NOMO-1 (cell line): ENCODE measurements around the gene NTF3.

Experiments used
- DNase-seq, 2 experiments: peaks; one replicate each; lab custom pipeline; 2025; ENCODE audit not compliant: unreplicated experiment in 2 of 2; lab: John Stamatoyannopoulos, UW

NTF3 gene

GRCh38 chr12:5456030-5456429 lies 24.1 kb downstream of the NTF3 start:
- DNase-seq: no peak

GRCh38 chr12:5456906-5457305 lies 25.0 kb downstream of the NTF3 start:
- no peak for DNase-seq

DNA sequence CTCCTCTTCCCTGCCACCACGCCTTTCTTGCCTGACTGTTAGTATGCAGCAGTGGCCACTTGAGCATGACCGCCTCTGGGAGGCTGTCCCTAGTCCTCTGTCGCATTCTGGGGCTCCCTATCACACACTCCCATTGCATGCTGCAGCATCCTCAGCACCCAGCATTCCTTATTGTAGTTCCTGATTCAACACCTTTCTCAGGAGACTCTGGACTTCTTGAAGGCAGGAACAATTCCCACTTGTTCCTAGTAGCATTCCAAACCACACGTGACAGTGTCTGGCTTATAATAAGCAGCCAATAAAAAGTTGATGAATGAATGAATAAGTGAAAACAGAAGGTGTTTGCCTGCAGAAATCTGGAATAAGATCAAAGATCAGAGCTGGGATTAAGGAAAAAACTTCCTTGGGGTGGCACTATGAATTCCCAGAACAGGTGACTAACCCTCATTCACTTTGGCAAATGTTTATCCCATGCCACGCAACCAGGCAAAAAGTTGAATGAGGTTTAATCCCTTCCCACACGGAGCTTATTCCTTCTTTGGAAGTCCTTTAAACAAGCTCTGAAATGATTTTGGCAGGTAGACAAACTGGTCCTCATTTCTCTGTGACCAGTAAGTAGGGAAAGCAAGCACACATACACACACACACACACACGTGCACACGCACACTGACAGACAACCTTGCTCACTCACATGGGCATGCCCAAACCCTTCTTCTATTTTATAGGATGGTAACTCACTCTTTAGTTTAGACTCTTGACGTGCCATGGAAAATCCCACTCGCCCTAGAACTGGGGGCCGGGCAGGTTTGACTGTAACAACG lies 26.5 kb downstream of the NTF3 start:
- DNase-seq: no peak

DNA sequence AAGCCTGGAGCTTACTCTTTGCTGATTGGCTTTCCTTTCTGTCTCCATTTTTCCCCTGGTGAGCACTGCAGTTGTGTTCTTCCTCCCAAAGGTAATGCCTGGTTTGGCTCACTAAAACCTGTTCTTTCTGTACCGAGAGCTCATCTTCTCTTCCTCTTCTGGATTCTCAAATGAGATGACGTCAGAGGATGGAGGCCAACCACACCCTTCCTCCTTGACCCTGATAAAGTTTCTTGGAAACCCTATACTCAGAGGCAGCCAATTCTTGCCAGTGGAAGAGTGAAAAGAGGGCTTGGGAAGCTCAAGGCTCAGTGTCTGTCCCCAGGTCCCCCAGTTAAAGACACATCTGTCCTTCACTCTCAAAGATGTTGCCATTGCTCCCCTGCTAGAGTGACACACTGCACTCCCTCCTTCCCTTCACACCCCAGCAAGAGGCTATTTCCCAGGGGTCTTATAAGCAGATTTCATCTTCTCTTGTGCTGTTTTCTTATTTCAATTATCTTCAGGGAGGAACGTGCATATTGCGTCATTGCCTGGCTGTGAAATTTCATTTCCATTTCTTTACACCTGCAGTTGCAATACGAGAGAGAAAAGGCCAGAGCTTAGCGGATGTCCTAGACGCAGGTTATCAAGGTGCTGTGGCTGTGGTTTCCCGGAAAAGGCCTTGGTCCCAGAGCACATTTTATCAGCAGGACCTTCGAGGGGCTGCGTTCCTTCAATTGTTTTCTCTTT lies 27.3 kb downstream of the NTF3 start:
- DNase-seq: no peak

DNA sequence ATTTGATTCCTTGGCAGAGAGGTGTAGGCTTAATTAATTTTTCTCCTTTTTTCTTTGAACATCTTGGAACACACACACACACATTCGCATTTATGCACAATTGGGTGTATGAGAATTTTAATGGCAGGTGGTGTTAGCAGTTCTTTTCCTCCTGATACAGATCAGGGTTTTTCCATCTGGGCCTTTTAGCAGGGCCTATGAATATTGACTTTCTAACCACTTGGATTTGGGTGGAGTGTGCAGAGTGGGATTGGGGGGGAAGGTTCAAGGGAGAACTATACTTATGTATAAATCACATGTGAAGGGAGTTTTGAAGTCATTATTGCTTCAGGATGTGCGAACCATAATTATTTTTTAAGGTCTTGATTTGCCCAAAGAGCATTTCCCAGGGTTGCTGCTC lies 28.9 kb downstream of the NTF3 start:
- DNase-seq: no peak

DNA sequence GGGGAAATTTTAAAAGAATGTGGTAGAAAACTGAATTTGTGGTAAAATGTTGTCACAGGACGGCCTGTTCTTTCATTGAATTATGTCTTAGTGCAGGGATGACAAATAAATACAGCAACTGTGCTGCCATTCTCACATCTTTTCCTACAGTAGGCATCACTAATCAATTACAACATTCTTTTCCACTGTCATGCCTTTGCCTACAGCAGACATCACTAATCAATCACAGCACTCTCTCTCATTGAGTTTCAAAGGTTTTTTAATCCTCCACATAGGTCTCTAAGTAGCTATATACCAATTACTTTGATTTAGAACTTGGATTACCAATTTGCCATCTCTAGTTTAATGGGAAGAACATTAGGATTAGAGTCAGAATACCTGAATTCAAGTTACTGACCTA lies 30.1 kb downstream of the NTF3 start:
- DNase-seq: no peak

DNA sequence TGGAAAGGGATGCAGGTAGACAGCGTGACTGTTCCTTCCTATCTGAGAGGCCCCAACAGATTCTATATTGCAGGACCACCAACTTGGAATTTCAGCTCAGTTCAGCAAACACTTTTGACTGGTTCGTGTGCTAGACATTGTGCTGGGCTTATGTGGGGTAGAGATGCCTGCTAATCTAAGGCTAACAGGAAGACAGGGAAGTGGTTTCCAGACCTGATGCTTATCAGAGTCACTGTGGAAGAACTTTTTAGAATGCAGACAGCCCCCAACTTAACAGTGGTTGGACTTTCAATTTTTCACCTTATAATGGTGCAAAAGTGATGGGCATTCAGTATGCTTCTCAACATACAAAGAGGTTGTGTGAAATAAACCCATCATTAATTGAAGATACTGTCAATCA lies 32.2 kb downstream of the NTF3 start:
- DNase-seq: no peak

DNA sequence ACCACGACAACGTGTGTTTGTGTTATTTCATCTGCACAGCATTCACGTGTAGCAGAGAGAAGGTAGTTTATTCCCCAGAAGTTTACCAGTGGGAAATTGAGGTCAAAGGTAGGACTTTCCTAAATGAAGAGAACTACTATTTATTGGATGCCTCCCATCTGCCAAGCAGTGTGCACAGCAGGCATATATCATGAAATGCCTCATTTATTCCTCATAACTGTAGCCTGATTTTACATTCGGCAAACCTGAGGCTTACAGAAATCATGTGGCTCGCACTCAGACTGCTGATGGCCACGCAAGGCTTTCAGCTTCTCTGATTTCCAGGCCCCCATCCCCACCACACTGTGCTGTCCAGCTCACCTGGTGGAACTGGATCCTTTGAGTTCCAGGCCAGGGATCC lies 33.5 kb downstream of the NTF3 start:
- DNase-seq: no peak

GRCh38 chr12:5466521-5466960 lies 34.6 kb downstream of the NTF3 start:
- DNase-seq: no peak

- DNase-seq: no peak
These were observed 36.0 kb downstream of the NTF3 start for GRCh38 chr12:5467931-5468330.

DNA sequence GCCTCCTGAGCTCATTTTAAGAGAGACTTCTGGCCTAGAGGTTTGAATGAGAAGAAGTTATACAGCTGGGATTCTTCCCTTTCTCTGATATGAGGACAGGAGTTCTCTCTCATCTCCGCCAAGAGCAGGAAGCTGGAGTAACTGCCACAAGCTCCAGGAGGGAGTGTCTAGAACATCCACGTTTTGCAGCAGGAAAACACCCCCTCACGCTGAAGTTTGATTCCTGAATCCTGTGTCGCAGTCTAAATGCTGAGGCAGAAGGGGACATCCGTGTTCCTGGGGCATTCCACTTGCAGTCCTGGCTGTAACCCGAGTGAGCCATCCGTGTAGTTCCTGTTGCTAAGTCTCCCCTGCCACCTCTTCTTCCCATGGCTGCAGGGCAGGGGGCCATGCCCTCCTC lies 38.3 kb downstream of the NTF3 start:
- no peak for DNase-seq

DNA sequence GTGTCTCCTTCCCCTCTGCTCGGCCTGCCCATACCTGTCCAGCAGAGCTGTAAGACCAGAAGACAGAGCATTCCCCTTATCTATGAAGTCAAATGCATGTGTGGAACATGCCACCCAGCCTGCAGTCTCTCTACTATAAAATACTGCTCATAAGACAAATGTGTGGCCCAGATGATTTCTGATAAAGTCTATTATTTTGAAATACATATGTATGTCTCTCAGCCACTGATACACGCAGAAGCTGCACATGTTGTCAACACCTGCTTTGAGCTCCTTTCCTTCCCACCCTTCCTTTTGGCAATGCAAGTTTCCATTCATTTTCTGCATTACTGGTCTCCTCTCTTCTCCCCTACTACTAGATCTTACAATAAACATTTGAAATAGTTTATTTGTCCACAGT lies 38.8 kb downstream of the NTF3 start:
- no peak for DNase-seq

GRCh38 chr12:5473076-5473782 lies 41.3 kb downstream of the NTF3 start:
- no peak for DNase-seq

- DNase-seq: no peak
These were observed 41.8 kb downstream of the NTF3 start for GRCh38 chr12:5473783-5474116.

DNA sequence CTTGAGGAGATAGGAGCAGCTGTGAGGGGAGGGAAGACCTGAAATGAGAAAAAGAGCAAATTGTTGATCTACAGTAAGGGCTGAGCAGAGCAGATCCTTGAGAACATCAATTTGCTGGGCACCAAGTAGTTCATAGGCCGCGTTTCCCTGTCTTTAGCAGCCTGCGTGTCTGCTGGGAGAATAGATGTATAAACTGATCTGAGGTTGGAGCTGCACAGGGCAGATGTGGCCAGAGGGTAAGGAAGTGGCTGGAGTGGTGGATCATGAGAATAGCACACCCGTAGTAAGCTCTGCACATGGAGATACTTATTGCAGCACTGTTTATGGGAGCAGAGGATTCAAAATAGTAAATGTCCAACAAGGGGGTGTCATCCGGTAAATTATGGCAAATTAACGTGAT lies 44.4 kb downstream of the NTF3 start:
- no peak for DNase-seq

- no peak for DNase-seq
These were observed 46.3 kb downstream of the NTF3 start for GRCh38 chr12:5478081-5478706.

- no peak for DNase-seq
These were observed 47.9 kb downstream of the NTF3 start for GRCh38 chr12:5479761-5480160.

DNA sequence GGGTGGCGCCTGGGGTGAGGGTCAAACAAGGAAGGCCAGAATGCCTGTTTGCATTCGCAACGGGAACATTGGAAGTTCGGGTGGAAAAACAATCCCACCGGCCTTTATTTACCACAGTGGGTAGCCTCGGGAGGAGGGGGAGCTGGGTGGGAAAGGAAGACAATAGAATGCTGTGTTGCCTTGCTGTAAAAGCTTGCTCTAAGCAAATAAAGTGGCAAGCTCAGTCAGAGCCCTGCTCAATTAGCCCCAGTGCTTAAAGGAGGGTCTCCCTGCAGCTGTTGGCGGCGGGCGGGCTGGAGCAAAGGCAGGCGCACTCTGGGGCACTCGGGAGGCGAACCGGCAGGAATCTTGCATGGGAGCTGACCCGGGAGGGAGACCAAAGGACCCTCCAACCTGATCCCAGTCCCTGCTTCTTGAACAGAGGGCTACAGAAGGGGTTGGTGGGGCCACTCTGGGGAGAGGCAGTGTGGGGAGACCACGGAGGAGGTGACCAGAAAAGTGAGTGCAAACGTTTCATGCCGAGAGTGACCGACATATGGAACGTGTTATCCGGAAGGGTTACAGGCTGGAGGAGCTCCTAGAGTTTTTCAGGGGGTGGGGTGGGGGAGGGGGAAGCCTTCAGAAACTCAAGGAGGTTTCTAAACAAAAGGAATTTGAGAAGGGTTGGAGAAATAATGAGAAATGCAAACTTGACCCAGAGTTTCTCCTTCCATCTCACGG lies 48.5 kb downstream of the NTF3 start:
- DNase-seq: no peak

GRCh38 chr12:5480938-5481303 lies 49.0 kb downstream of the NTF3 start:
- DNase-seq: no peak

GRCh38 chr12:5481645-5482044 lies 49.7 kb downstream of the NTF3 start:
- no peak for DNase-seq

GRCh38 chr12:5484426-5484825 lies 52.5 kb downstream of the NTF3 start:
- no peak for DNase-seq
